ENCODE data around the gene GNS.

The GNS gene

DNA sequence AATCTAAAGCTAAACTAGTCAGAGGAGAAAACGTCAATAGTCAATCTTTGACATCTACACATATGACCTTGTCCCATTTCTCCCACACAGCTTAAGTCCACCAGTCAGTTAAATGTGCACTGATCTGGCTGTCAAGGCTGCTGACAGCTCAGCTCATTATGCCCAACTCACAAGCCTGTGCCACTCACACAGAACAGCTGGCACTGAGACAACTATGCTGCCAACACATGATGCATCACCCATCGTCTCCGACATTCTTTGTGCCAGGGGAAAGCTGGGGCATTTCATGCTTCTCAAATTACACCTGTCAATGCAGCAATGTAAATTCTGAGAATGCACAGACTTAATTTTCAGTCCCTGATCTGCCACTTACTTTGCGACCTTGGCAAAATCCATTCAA, 25.3 kb downstream of the GNS start:
- DNase-seq, result no peak

DNA sequence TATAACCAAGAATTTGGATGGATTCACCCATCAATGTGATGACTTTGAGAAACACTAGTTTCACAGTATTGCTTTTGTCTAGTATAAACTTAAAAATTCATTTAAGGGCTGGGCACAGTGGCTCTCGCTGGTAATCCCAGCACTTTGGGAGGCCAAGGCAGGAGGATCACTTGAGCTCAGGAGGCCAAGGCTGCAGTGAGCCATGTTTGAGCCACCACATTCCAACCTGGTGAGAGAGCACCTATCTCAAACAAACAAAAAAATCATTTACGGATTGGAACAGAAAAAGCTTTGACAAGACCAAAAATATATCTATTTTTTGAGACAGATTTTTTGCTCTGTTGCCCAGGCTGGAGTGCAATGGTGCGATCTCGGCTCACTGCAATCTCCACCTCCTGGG, 27.5 kb downstream of the GNS start:
- no peak for DNase-seq

- no peak for DNase-seq
These were observed 28.6 kb downstream of the GNS start for GRCh38 chr12:64730588-64730969.

GRCh38 chr12:64729909-64730587, 29.2 kb downstream of the GNS start:
- no peak for DNase-seq

DNA sequence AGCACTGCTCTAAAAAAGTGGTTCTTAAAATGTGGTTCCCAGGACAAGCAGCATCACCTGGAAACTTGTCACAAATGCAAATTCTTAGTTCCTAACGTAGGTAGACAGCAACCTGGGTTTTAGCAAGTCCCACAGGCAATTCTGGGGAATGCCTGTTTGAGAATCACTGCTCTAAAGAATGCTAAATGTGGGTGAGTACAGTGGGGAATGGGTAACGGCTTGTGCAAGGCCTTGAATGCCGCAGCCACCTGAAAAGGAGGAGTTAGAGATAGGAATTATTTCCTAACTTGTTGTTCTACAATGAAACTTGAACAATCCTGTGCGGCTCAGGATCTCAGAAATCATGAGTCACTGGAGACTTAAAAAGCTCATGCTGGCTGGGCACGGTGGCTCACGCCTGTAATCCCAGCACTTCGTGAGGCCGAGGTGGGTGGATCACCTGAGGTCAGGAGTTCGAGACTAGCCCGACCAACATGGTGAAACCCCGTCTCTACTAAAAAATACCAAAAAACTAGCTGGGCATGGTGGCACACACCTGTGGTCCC, 34.9 kb downstream of the GNS start:
- DNase-seq, result no peak

GRCh38 chr12:64723630-64724029, 35.6 kb downstream of the GNS start:
- no peak for DNase-seq

DNA sequence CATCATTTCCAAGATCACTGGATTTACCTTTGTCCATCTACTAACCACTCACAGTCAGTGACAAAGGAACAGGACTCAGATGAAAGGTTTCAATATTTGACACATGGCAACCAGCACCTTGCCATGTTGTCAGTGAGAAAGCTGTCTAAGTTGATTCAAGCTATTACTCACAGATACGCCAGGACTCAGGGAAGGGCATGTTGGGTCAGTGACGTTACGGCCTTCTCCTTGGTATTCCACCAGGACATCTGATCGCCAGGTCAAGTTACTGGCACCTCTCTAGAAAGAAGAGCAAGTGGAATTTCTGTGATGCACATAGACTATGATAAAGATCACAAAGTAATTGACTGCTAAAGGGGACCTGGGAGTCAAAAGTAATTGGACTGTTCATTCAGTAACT, 36.4 kb downstream of the GNS start:
- DNase-seq, result no peak

- no peak for DNase-seq
These were observed 38.3 kb downstream of the GNS start for GRCh38 chr12:64720884-64721283.

GRCh38 chr12:64718649-64719048, 40.6 kb downstream of the GNS start:
- DNase-seq, result no peak

DNA sequence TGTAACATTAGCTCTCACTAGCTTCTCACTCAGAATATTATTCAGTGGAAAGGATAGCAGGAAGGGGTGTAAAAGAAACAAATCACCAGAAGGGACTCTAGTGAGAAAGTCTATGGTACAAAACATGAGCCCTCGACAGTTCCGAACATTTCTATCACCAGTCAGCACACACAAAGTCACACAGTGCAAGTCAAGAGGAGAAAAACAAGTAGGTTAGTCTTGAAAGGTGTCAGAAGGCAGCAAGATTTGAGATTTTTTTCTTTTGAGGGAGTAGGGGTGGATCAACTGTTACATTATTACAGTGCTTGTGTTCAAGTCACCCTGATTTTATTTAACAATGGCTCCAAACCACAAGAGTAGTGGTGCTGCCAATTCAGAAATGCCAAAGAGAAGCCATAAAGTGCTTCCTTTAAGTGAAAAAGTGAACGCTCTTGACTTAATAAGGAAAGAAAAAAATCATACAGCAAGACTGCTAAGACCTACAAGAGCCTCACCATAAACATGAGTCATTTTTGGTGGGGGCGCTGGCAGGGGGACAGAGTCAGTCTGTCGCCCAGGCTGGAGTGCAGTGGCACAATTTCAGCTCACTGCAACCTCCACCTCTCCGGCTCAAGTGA, 42.3 kb downstream of the GNS start:
- DNase-seq, result no peak

- no peak for DNase-seq
These were observed 42.8 kb downstream of the GNS start for GRCh38 chr12:64716371-64716770.

DNA sequence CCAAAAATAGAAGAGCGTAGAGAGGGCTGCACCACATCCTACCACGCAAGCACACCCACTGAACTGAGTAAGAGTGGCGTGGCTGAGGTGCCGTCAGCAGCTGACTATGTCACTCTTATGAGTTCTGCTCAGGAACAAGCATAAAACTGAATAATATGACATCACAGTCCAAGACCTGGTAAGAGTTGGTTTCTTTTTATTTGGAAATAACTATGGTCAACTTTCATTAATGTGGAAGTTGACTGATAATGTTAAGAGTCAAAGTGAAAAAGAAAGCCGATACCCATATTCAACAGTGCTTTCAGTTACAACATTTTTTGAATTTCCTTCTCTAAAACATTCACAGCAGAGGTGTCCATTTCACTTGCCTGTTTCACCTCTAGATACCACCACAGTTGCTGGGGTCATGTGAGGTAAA, 44.6 kb downstream of the GNS start:
- no peak for DNase-seq

- DNase-seq, result no peak
These were observed 45.8 kb downstream of the GNS start for GRCh38 chr12:64713376-64713775.

DNA sequence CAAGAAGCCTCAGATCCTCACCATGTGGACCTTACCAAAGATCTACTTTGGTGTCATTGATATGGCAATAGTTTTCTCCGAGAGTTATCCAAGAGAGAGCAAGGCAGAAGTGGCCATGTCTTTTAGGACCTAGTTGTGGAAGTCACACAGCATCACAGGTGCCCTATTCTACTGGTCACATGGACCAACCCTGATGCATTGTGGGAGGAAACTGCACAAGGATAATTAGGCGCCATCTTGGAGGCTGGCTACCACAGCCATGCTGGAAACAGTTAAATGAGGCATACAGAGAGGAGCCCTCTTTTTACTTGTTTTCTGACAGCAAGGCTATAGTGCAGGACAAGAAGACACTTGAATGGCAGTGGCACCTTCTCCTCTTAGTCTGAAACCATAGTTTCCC, 49.8 kb downstream of the GNS start:
- no peak for DNase-seq

GRCh38 chr12:64707926-64708325, 51.3 kb downstream of the GNS start:
- DNase-seq, result no peak

DNA sequence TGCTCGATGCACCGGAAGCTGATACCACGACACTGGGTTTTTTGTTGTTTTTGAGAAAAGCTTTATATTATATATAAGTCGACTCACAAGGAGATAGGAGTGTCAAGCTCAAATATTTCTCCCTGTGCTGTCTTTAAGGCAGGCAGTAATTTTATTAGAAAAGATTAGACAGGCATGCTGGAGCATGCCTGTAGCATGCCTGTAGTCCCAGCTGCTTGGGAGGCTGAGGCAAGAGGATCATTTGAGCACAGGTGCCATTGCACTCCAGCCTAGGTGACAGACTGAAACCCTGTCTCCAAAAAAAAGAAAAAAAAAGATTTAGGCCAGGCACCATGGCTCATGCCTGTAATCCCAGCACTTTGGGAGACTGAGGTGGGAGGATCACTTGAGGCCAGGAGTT, 51.8 kb downstream of the GNS start:
- no peak for DNase-seq

GRCh38 chr12:64706857-64707256, 52.3 kb downstream of the GNS start:
- DNase-seq, result no peak

- no peak for DNase-seq
These were observed 52.9 kb downstream of the GNS start for GRCh38 chr12:64706306-64706705.

DNA sequence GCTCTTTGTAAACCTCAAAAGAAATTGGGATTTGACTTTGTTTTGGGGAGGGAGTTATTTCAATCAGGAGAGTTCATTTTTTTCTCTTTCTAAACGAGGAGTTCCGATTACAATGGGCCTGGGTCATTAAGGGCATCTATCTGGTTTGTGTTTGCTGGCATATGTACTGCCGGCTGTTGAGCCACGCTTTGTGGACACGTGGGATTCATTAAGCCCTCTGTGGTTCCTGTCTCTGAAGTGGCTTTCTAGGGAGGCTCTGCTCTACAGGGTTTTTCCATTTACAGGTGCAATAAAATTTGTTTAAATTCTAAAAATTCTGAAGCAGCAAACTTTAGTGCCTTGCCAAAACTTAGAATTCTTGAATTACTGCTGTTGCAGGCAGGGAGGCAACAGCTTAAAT, 57.9 kb downstream of the GNS start:
- DNase-seq, result no peak

- DNase-seq, result no peak
These were observed 58.7 kb downstream of the GNS start for GRCh38 chr12:64700532-64700931.

DNA sequence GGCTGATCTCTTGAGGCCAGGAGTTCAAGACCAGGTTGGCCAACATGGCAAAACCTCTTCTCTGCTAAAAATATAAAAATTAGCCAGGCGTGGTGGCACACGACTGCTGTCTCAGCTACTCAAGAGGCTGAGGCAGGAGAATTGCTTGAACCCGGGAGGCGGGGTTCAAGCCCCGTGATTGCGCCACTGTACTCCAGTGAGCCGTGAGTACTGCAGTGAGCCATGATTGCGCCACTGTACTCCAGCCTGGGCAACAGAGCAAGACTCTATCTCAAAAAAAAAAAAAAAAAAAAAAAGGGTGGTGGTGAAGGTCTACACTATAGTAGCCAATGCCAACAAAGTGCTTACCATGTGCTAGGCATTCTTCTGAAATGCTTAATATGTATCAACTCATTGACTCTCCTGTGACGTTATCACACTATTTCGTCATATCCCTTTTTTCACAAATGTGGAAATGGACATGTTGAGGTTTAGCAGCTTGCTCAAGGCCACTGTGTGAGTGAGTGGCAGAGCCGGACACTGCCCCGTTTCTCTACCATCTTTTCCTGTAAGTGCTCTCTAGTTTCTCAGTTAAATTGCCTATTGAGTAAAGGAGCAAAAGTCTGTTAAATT, 59.6 kb downstream of the GNS start:
- no peak for DNase-seq

GRCh38 chr12:64696080-64696741, 63.0 kb downstream of the GNS start:
- no peak for DNase-seq

- DNase-seq, result no peak
These were observed 63.7 kb downstream of the GNS start for GRCh38 chr12:64695550-64695949.

Measured in activated T-cell treated with anti-CD3 and anti-CD28 coated beads, Interleukin-2, amount 50 U/mL, for 48 hours (primary cell).